SK-MEL-5 (cell line): ENCODE measurements around the gene KCTD20. TPM values are rescaled to one million over a fixed set of nuclear protein-coding genes. Genes with fewer than 3 reads are reported as not detected.
"Not testable (repeated sequence)": the region's sequence is repeated elsewhere in the genome, so short reads cannot be mapped to it uniquely, and the experiment has no call there.

Source experiments
- DNase-seq: peaks from one replicate; pipeline ENCODE4 v3.0.0-alpha.2; 2016; ENCODE audit warnings: low read depth, low spot score
- in situ Hi-C: cut with HindIII; loops from 2 replicates; pipeline ENCODE4 v1.10.0; 2016; ENCODE audit warnings: low sequenced_read_pairs, high pct_unique_total_duplicates, low pct_unique_long_range_greater_than_20kb
- polyA plus RNA-seq, 2 experiments: library from polyadenylated mRNA; depleted of rRNA; stranded (reverse); fragments of >200 nt; gene quantifications; 2 replicates each; pipeline ENCODE4 v1.2.3, GENCODE V29; 2015
- total RNA-seq: library from RNA; depleted of rRNA; stranded (reverse); fragments of >200 nt; shearing (Covaris generic); gene quantifications from 2 replicates; pipeline ENCODE4 v1.2.3, GENCODE V29; 2014; rRNA removed

The KCTD20 gene
- 83.0 and 89.0 TPM in 2 replicates for total RNA-seq
- polyA plus RNA-seq (2015; cell fraction: cytosol; rRNA removed) = 46.5 and 58.0 TPM in 2 replicates
- polyA plus RNA-seq (2015; cell fraction: nucleus; rRNA removed) = 18.8 and 21.1 TPM in 2 replicates

DNA sequence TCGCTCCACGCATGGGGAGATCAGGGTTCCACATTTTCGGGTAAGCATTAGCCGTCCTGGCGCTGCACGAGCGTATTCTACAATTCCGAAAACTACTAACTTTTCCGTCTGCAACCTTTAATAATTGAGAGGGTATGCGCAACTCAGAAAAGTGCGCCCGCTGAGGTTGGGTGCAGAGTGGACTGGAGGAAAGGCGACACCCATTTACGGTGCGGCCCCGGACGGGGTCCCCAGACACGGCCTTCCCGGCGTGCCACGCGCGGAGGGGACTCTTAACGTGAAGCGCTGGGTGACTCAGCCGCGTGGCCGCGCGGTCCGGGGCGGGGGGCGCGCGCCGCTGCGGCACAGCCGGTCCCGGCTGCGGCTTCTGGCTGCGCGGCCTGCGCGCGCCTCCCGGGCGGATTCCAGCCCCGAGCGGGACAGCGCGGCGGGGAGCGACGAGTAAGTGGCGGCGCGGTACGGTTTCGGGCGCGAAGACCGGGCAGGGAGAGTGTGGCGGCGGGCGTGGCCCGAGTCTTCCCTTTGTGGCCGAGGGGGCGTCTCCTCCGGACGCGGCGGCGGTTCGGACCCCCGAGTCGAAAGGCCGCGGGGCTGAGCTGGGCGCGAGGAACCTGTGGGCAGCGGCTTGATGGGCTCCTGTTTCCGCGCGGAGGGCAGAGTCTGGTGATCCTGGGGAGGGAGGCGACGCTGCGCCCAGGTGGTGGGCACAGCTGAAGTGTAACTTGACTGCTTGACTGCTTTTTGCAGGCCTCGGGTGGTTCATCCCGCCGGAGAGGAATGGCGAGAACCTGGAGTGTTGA is at the start of gene KCTD20, which contains the start of gene PXT1:
Gene KCTD20 (plus strand): TSS at position 330 of the 800 bp plus-strand sequence. CDS start 27,098 bp downstream, outside the sequence.
Gene PXT1 (minus strand): TSS at position 184 of the 800 bp plus-strand sequence. CDS start 16,772 bp downstream, outside the sequence.
- DNase-seq = peak; percentile 76
- in situ Hi-C loops = no loop called here

DNA sequence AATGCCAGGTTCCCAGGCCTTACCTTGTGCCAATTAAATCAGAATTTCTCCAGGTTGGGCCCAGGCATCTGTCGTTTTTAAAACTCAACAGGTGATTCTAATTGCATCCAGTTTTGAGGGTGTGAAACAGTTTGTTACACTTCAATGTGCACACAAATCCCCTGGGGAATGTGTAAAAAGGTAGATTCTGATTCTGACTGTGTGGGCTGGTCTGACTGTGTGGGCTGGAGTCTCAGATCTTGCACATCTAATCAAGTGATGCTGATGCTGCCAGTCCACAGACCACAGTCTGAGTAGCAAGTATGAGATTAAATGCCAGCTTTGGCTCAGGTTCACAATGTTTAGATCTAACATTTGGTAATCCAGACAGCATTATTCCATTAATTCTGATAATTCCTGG is 42.8 kb upstream of the KCTD20 start:
- in situ Hi-C loops = no loop called here
- no peak for DNase-seq

DNA sequence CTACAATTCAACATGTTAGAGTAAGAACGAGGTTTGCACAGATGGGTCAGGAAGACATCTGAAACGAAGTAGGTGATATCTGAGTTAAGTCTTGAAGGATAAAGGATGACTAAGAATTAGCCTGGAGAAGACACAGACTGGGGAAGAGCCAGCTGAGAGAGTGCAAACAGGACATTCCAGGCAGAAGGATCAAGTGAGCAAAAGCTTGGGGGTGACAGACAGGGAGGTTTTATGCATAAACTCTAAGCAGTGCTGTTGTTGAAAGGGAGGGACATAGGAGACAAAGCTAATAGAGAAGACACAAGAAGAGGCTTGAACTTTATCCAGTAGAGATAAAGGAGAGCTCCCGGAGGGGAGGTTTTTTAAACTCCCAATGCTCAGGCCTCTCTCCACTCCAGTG is 40.3 kb upstream of the KCTD20 start:
- in situ Hi-C loops = no loop called here
- DNase-seq = no peak

DNA sequence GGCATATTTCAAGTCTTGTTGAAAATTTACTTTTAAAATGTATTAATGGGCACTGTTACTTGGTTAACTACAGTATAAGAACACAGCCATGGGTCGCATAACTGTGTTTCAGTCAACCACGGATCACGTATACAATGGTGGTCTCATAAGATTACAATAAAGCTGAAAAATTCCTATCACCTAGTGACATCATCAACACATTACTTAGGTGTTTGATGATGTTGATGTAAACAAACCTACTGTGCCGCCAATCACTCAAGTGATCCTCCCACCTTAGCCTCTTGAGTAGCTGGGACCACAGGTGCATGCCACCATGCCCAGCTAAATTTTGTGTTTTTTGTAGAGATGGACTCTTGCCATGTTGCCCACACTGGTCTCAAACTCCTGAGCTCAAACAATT is 38.6 kb upstream of the KCTD20 start:
- no peak for DNase-seq
- in situ Hi-C loops = no loop called here

DNA sequence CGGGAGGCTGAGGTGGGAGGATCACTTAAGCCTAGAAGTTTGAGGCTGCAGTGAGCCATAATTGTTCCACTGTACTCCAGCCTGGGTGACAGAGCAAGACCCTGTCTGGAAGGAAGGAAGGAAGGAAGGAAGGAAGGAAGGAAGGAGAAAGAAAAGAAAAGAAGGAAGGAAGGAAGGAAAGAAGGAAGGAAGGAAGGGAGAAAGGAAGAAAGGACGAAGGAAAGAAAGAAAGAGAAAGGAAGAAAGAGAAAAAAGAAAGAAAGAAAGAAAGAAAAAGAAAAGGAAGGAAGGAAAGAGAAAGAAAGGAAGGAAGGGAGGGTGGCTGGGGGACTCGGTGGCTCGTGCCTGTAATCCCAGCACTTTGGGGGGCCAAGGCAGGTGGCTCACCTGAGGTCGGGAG is 33.1 kb upstream of the KCTD20 start:
- in situ Hi-C loops, DNase-seq: not testable (repeated sequence)

DNA sequence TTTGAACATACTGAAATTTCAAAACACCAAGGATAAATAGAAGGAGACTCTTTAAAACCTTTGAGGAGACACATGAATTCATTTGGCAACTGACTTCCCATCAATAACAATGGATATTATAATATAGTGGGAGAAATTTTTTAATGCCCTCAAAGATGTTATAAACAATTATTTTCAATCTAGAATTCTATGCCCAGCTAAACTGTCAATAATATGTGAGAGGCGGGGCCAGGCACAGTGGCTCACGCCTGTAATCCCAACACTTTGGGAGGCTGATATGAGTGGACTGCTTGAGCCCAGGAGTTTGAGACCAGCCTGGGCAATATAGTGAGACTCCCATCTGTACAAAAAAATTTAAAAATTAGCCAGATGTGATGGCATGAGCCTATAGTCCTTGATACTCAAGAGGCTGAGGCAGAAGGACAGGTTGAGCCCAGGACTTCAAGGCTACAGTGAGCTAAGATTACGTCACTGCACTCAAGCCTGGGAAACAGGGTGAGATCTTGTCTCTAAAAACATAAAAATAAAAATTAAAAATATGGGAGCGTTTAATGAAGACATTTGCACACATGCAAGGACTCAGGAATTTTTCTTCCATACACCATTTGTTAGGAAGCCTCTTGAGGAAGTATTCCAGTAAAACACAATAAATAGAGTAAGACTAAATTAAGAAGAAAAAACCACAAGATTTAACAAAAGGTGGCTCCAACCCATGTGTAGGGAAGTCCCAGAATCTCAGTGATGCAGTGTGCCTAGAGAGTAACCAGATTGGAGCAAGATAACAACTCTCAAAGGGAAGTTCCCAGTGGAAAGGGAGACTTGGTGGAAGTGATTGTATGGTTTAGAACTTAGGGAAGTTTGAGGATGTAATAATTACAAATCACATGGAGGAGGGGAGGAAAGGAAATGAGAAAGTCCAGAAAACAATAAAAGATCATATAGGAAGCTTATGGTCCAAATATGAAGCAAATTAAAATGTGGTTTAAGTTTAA is 29.0 kb upstream of the KCTD20 start:
- in situ Hi-C loops = no loop called here
- DNase-seq = no peak

DNA sequence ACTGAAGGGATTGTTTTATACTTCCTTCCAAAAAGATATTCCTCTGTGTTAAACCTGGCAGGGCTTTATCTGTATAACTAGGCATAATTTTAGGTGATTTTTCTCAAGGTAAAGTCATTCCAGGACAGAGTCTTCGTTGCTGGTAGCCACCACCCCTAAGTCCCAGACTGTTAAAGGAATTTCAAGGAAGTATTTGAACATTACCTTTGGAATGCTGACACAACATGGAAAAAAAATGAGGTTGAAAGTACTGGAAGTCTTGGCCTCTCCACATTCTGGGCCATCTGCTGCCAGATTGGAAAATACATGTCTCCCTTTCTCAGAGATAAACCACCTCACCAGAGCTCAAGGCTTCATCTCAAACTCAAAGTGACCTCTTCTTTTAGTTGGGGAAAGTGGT is 28.3 kb upstream of the KCTD20 start:
- no peak for DNase-seq

DNA sequence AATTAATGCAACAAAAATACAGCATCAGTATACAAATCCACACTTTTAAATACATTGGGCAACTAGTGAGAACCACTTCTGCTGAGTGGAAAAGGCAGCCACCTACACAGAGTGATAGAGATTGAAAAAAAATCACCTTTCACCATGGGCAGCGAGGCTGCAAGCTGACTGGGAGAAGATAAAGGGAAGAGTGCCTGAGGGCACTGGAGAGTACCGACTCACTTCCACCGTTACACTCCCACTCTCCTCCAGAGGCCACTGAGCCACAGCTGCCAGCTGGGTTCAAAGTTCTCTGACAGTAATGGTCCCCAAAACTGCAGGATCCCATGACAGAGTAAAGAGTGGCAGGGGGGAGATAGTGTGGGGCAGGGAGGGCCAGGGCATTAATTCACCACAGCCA is 24.2 kb upstream of the KCTD20 start:
- no peak for DNase-seq
- in situ Hi-C loops = no loop called here

More for the DNA sequence above, 28.3 kb upstream of the KCTD20 start:
- in situ Hi-C loops = no loop called here

DNA sequence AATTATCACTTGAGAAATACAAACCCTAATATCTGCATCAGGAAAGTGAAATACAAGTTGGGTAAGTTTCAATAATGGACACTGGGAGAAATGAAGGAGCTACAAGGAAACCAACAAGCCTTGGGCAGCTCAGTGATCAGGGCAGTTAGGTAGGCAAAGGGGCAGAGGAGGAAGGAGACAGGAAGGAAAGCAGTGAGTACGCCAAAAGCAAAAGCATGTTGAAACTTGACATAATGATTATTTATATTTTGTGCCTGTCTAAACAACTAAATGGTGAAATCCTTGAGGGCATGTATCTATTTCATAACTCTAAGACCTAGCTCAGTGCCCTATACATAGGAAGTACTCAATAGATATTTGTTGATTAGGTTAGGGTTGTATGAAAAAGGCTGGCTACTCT is 23.5 kb upstream of the KCTD20 start:
- in situ Hi-C loops = no loop called here
- DNase-seq = no peak

DNA sequence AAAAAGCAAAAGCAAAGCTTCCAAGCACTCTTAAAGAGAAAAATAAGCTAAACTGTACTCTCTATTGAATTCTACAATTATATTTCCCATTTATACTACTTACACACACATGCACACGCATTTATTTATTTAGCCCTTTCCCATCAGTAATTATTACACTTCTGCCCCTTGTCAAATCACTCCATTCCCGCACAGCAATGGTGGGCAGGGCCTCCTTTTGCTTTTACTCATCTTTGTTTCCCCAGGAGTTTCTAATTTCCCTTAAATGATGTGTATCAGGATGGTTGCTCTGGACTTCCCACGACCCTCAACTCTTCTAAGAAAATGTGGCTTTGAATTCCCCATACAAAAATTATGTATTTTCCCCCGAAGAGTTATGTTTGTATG is 20.1 kb upstream of the KCTD20 start:
- no peak for DNase-seq
- in situ Hi-C loops = no loop called here

DNA sequence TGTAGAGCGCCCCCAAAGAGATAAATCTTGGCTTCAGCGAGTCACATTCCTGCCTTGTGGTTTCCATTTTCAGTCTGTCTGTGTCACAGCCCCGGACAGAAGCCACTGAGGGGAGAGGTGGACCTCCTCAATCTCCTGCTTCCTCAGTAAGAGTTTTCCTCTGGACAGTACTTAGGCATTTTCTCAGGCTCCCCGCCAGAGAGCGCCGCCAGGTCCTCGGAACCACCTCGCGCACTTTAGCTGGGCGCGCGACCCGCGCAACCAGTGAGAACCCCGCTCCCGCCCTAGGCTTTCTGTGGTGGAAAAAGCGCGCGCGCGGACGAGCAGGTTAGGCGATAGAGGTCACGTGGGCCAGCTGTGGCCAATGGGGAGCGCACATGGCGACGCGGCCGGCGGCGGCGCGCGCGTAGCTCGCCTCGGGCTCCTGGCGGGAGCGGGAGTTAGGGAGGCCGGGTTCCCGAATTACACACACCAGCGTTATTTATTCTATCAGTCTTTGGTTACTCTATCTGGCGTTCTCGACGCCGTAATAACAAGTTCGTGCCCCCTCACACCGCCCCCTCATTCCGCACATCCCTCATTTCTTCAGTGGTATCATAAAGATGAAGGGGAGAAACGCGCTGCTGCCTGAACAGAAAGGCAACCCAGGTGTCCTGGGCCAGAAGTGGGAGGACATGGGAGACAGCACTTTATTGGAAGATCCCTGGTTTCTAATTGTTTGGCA is 19.5 kb upstream of the KCTD20 start:
- DNase-seq = peak; percentile 97
- in situ Hi-C loops = no loop called here

DNA sequence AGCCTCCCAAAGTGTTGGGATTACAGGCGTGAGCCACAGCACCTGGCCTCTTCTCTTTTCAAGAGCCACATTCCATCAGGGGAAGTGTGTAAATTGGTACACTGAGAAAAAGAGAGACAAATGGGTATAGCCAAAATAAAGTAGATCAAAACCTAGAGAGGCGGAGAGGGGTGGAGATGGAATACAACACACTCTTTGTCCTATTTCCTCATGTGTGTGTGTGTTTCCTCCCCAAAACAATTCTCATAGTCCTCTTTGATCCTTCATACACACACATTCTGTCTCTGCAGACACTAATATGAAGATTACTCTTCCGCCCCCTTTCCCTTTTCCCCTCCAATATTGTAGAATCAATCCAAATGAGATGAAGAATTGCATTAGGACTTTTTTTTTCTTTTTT is 16.2 kb upstream of the KCTD20 start:
- in situ Hi-C loops = no loop called here
- no peak for DNase-seq

DNA sequence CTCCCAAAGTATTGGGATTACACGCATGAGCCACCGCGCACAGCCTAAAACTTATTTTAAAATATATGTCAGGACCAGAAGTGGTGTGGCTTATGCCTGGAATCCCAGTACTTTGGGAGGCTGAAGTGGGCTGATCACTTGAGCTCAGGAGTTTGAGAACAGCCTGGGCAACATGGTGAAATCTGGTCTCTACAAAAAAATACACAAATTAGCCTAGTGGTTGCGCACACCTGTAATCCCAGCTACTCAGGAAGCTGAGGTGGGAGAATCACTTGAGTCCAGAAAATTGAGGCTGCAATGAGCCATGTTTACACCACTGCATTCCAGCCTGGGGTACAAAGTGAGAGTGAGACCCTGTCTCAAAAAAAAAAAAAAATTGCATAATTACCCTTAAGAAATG is 13.9 kb upstream of the KCTD20 start:
- DNase-seq = peak; percentile 25
- in situ Hi-C loops = no loop called here

DNA sequence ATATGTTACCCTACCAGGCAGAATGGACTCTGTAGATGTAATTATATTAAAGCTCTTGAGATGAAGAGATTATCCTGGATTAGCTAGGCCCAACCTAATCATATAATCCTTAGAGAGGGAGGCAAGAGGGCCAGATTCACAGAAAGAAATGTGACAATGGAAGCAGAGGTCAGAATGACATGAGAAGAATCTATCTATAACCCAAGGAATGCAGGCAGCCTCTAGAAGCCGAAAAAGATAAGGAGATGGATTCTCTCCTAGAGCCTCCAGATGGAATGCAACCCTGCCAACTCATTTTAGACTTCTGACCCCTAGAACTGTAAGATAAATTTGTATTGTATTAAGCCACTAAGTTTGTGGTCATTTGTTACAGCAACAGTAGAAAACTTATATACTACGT is 12.4 kb upstream of the KCTD20 start:
- no peak for DNase-seq
- in situ Hi-C loops = no loop called here

DNA sequence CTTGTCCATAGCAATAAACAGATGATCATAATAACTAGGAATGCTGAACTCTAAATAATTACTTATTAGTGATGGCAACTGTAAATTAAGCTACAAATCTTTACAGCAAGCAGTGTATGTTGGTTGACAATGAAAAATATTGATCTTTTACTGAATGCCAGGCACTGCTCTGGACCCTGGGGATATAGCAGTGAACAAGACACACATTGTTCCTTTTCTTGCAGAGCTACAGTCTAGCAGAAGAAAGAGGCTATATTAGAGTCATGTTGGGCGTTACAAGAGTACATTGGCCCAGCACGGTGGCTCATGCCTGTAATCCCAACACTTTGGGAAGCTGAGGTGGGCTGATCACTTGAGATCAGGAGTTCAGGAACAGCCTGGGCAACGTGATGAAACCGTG is 11.6 kb upstream of the KCTD20 start:
- in situ Hi-C loops = no loop called here

DNA sequence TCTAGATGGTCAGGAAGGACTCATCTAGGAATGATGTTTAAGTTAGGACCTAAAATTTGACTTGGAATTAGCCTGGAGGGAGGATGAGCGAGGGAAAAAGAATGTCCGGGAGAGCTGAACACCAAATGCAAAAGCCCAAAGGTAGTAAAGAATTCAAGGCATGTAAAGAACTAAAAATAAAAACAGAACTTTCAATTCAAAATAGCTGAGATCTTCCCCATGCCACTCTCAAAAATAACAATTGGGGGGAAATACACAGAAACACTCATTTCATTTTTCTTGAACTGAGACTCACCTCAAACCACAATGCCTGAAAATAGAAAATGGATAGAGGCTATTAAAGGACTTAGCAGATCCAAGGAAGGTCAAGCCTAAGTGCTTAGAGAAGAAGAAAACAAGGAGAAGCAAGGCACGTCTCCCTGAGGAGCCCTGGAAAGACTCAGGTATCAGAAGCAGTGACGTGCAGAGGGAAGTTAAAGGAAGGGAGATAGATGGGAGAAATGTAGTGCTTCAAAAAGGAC is 10.6 kb upstream of the KCTD20 start:
- no peak for DNase-seq

More for the DNA sequence above, 11.6 kb upstream of the KCTD20 start:
- DNase-seq = peak; percentile 70

DNA sequence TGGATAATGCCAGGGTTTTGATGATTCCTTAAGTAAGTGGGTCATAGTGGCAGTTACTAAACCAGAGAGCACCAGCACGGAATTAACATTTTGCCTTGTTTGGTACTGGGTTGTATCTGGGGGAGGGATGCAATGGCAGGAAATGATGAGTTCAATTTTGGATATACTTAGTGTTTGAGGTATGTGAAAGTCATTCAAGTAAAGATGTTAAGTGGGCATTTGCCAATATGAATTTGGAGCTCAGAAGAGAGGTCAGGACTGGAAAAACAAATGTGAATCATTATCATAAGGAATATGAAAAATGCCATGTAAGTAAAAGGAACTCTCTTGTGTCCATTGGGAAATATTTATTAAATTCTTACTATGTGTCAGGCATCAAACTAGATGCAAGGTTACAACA is 6.3 kb upstream of the KCTD20 start:
- no peak for DNase-seq
- in situ Hi-C loops = no loop called here

More for the DNA sequence above, 10.6 kb upstream of the KCTD20 start:
- in situ Hi-C loops = no loop called here
